H1 (cell line): Measurements from ENCODE around the gene CASR.

ENCODE experiments used
- ATF2 ChIP-seq: IDR thresholded peaks from 2 replicates; pipeline ENCODE4 v1.6.1; 2012; ENCODE audit warnings: low read length, inconsistent platforms
- CHD7 ChIP-seq: fragments of 300-600 bp; sonication (generic); IDR thresholded peaks from 2 replicates; pipeline ENCODE4 v1.7.1; 2012; ENCODE audit warnings: low read length, moderate library complexity, mild to moderate bottlenecking, inconsistent platforms; ENCODE audit not compliant: insufficient replicate concordance
- KDM1A ChIP-seq: fragments of 200-600, 300-600 bp; sonication (generic); IDR thresholded peaks from 2 replicates; pipeline ENCODE4 v1.7.1; 2016; ENCODE audit warnings: mild to moderate bottlenecking, low read length, borderline replicate concordance
- RFX5 ChIP-seq: IDR thresholded peaks from 2 replicates; pipeline ENCODE4 v1.6.1; 2011; ENCODE audit warnings: low read depth, low read length, improper control_type of control experiment, borderline replicate concordance
- SP4 ChIP-seq: IDR thresholded peaks from 2 replicates; pipeline ENCODE4 v1.6.1; 2012; ENCODE audit warnings: low read length, inconsistent platforms
- TF ChIP-seq, protein P1 (sequence below), 3 experiments: IDR thresholded peaks; 1 replicate in 2 of 3; 2 replicates in 1 of 3; pipeline versions ENCODE4 v1.5.1 to v1.6.1; 2011; ENCODE audit warnings: low read length in 3 of 3, mild to moderate bottlenecking in 3 of 3, inconsistent platforms in 2 of 3, low read depth in 1 of 3, moderate library complexity in 1 of 3; ENCODE audit not compliant: insufficient read depth in 1 of 3; ENCODE audit errors: control extremely low read depth in 1 of 3

DNA sequence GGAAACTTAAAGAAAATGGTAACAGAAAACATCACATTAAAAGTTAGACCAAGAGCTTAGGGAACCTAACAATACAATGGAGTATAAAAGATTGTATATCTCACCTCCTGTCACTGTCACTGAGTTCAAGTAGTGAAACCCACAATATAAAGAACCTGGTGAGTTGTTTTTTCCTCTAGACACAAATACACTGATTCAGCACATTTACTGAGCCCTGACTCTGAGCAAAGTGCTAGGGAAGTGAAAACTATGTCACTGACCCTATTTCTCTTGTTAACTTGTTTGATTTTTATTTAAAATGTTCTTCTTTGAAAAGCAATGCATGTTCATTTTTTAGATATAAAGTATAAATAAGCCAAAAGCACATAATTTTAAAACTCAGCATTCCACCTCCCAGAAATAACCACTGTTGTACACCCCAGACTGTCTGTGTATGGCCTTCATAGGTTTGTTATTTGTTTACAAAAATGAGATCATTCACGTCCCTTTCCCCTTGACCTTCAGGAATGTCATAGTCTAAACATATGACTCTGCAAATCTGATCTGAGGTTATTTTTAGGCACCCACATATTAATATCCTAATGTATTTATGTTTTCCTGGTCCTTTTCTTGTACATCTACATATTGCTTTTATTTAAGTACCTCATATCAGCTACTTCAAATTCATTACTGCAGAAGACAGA, 72.4 kb downstream of the CASR start:
- TF ChIP-seq KDM1A, result no peak
- TF ChIP-seq CHD7, result no peak
- no peak for TF ChIP-seq RFX5
- no peak for TF ChIP-seq ATF2
- TF ChIP-seq, protein P1, sequence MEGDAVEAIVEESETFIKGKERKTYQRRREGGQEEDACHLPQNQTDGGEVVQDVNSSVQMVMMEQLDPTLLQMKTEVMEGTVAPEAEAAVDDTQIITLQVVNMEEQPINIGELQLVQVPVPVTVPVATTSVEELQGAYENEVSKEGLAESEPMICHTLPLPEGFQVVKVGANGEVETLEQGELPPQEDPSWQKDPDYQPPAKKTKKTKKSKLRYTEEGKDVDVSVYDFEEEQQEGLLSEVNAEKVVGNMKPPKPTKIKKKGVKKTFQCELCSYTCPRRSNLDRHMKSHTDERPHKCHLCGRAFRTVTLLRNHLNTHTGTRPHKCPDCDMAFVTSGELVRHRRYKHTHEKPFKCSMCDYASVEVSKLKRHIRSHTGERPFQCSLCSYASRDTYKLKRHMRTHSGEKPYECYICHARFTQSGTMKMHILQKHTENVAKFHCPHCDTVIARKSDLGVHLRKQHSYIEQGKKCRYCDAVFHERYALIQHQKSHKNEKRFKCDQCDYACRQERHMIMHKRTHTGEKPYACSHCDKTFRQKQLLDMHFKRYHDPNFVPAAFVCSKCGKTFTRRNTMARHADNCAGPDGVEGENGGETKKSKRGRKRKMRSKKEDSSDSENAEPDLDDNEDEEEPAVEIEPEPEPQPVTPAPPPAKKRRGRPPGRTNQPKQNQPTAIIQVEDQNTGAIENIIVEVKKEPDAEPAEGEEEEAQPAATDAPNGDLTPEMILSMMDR (IDR thresholded peaks at IDR 0.05; ENCODE audit: control extremely low read depth in 1 of 3, insufficient read depth in 1 of 3, low read depth in 1 of 3, low read length in 3 of 3), result no peak
- TF ChIP-seq SP4, result no peak
